C4-2B (cell line): ENCODE measurements around the gene EMX2.
"Not testable (repeated sequence)": the region's sequence is repeated elsewhere in the genome, so short reads cannot be mapped to it uniquely, and the experiment has no call there.

Source experiments
- H3K27ac ChIP-seq: fragments of 450-650 bp; 2 replicates; pipeline ENCODE4 v1.5.1; 2017
- CTCF ChIP-seq: fragments of 450-650 bp; conservative IDR thresholded peaks from 2 replicates; pipeline ENCODE4 v1.5.1; 2017; ENCODE audit warnings: mild to moderate bottlenecking
- ZFX ChIP-seq: fragments of 450-650 bp; IDR thresholded peaks from 2 replicates; pipeline ENCODE4 v1.6.1; 2017

EMX2 gene

GRCh38 chr10:117568334-117568733 lies 25.8 kb downstream of the EMX2 start:
- H3K27ac ChIP-seq: no peak overlapping the region
- TF ChIP-seq CTCF (no peak), ZFX (no peak)

- no peak for TF ChIP-seq CTCF
- TF ChIP-seq ZFX: no peak
- no peak overlapping the region for H3K27ac ChIP-seq
Observed at GRCh38 chr10:117569610-117570390, 27.3 kb downstream of the EMX2 start.

- H3K27ac ChIP-seq: no peak overlapping the region
- no peak for TF ChIP-seq CTCF
- no peak for TF ChIP-seq ZFX
Observed at GRCh38 chr10:117570880-117571279, 28.3 kb downstream of the EMX2 start.

GRCh38 chr10:117574498-117575146 lies 32.1 kb downstream of the EMX2 start:
- no peak overlapping the region for H3K27ac ChIP-seq
- TF ChIP-seq CTCF: no peak
- TF ChIP-seq ZFX: no peak

- H3K27ac ChIP-seq: no peak overlapping the region
- no peak for TF ChIP-seq CTCF
- no peak for TF ChIP-seq ZFX
Observed at GRCh38 chr10:117578490-117578889, 35.9 kb downstream of the EMX2 start.

GRCh38 chr10:117578999-117579590 lies 36.5 kb downstream of the EMX2 start:
- no peak overlapping the region for H3K27ac ChIP-seq
- no peak for TF ChIP-seq ZFX
- TF ChIP-seq CTCF: no peak

GRCh38 chr10:117581961-117582360 lies 39.4 kb downstream of the EMX2 start:
- H3K27ac ChIP-seq: no peak overlapping the region
- TF ChIP-seq CTCF (no peak), ZFX (no peak)

GRCh38 chr10:117584831-117585230 lies 42.3 kb downstream of the EMX2 start:
- H3K27ac ChIP-seq: not testable (repeated sequence)
